HG03280 (cell line): Measurements from ENCODE around the gene ANTXR2.
"Not testable (repeated sequence)": the region's sequence is repeated elsewhere in the genome, so short reads cannot be mapped to it uniquely, and the experiment has no call there.

Experiments used
- ATAC-seq: cut with Tn5 transposase; IDR thresholded peaks from one replicate; pipeline ENCODE4 v1.9.1; 2021; ENCODE audit warnings: mild to moderate bottlenecking, moderate library complexity; ENCODE audit not compliant: unreplicated experiment

The ANTXR2 gene

DNA sequence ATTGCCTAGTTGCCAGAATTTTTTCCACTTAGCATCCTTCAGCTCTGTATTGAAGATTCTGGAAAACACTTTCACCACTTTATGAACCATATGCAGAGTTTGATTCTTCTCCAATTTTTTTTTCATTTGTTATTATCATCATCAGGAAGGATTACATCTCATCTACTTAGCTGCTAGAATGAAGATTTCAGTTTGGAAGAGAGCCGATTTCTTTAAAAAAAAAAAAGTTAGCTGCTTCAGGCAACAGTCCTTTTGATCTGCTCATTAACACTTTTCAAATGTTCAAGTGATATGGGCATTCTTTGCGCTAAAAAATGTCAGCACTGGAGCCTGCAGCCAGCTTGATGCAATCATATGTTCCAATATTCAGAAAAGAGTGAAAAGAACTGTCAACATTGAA, 76.2 kb downstream of the ANTXR2 start:
- no peak for ATAC-seq

DNA sequence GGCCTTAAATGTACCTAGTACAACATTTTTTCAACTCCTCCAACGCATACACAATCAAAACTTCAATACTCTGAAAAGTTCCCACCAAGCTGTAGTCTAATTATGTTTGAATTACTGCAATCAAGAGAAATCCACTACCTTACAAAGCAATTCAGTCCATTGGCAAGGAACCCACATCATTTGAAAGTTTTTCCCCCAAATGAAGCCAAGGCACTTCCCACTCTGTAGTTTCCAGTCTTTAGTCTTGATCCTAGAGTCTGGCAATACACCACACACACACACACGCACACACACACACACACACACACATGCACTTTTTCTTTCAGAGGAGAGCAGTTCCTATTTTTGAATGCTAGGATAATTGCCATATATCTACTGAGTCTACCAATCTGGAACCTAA, 79.6 kb downstream of the ANTXR2 start:
- no peak for ATAC-seq

DNA sequence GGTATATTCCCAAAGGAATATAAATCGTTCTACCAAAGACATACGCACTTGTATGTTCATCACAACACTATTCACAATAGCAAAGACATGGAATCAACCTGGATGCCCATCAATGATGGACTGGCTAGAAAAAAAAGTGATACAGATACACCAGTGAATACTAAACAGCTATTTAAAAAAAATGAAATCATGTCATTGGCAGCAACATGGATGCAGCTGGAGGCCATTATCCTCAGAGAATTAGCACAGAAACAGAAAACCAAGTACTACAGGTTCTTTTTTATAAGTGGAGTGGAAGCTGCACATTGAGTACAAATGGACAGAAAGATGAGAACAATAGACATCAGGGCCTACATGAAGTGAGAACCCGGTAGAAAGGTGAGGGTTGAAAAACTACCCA, 81.4 kb downstream of the ANTXR2 start:
- ATAC-seq = no peak

DNA sequence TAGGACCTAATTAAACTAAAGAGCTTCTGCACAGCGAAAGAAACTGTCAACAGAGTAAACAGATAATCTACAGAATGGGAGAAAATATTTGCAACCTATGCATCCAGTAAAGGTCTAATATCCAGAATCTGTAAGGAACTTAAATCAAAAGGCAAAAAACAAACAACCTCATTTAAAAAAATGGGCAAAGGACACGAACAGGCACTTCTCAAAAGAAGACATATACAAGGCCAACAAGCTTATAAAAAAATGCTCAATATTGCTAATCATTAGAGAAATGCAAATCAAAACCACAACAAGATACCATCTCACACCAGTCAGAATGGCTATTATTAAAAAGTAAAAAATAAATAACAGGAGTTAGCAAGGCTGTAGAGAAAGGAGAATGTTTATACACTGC, 81.9 kb downstream of the ANTXR2 start:
- ATAC-seq = not testable (repeated sequence)

DNA sequence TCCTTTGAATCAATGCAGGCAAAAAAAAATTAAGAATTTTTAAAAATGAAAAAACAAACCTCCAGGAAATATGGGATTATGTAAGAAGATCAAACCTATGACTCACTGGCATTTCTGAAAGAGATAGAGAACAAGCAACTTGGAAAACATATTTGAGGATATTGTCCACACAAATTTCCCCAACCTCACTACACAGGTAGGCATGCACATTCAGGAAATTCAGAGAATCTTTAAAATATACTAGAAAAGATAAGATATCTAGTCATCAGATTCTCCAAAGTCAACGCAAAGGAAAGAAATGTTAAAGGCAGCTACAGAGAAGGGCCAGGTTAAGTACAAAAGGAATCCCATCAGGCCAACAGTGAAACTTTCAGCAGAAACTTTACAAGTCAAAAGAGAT, 85.6 kb downstream of the ANTXR2 start:
- ATAC-seq = no peak

DNA sequence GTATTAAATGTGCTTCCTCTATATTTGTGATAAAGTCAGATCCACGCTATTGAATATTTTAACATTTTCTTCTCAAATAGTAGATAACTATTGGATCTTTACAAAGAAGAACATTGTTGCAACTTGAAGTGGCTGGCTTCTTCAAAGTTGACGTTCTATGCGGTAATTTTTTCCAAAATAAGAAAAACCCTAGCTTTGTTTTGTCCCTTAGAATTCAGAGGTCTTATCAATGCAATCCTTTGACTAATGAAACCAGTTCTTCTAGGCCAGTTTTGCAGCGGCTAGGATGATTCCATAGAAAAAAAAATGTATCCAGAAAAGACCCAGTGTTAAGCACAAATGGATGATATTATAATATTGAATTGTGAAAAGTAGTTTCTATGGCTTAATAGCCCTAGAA, 89.6 kb downstream of the ANTXR2 start:
- ATAC-seq = no peak

DNA sequence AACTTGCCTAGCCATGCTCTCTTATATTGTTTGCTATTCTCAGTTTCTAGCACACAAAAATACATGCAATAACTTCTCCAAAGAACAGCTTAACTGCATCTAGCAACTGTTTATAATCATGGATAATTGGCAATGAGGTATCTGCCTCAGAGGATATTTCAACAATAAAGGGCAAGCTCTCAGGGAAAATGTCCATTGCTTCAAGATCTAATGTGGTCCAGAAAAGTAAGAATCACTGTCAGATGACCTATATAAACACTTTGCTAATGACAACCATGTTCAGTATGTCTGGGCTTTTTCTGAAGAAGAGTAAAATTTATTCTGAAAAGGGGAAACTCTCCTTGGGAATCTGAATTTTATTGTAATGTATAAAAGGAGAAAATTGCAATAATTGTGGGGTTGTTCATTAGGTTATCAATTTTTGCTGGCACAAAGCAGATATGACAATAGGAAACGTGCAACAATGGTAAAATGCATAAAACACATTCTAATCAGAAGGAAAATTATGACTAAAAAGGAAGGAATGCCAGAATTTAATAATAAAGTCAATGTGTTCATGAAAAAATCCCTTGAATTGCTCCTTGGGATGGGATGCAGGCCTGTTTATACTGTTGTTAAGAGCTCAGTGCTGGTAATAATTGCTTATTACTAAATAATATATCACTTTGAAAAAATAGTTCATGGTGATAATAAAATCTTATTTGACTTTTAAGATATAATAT, 90.3 kb downstream of the ANTXR2 start:
- ATAC-seq = no peak

DNA sequence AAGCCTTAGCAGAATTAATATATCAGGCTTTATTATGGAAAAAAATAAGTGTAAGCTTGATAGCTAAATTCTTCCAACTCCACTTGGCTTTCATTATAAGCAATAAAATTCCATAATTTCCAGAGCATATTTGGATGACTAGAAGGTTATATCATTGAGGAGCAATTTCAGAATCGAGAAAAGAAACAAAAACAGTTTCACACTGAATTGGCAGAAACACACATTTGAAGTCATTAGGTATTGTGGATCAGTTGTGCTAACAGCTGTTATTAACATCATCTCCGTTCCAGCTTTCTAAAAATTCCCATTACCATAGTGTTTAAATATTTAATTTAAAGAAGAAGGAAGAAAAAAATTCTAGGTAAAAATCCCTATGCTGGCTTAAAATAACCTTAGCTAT, 92.6 kb downstream of the ANTXR2 start:
- no peak for ATAC-seq

DNA sequence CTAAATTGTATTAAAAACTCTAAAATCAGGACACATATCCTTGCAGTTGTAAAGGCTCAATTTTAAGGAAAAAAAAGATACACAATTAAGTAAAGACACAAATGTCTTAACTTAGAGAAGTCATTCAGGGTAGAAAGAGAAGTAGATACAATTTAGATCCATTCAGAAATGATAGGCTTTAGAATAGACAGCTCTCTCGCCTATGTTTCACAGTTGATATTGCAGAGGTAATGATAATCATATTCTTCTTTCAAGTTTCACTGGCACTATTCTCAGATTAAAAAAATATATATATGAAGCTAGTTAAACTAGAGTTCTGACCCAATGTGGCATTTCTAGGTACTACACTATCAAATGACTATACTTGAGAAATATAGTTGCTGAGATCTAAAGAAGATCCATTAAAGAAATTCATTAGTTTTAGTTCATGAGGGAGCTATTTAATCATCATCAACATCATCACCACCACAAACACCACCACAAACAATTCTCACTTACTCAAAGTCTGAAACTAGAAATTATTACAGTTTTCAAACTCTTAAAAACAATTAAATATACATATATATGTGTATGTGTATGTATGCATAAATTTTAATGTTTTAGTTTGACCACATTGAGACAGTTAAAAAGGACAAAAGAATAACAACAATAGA, 93.1 kb downstream of the ANTXR2 start:
- no peak for ATAC-seq

DNA sequence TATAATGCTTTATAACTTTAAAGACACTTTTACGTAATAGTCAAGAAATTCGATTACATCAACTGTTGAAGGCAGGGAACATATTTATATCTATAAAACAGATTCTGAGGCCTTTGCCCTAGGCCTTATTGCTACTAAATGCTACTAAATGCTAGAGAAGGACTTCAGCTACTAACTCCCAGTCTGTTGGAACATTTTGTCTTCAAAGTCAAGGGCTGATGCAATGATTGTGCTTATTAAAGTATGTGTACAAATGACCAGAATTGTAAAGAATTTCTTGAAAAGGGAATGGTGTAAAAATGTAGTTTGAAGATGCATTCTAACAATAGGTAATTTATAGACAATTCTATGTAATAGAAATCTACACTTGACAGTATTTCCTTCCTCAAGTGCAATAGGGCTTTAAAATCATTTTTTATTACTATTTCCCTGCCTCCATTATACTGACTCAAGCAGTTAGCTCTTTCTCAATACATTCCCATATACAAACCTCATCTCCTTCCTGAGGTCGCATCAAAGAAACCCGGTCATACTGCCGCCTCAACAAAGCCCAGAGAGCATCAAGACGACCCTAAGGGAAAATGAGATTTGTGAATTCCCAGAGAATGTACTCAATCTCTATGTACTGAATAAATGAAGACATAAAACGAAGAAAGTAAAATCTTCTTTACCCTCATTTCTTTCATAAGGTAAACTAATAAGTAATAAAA, 95.7 kb downstream of the ANTXR2 start:
- ATAC-seq = no peak

DNA sequence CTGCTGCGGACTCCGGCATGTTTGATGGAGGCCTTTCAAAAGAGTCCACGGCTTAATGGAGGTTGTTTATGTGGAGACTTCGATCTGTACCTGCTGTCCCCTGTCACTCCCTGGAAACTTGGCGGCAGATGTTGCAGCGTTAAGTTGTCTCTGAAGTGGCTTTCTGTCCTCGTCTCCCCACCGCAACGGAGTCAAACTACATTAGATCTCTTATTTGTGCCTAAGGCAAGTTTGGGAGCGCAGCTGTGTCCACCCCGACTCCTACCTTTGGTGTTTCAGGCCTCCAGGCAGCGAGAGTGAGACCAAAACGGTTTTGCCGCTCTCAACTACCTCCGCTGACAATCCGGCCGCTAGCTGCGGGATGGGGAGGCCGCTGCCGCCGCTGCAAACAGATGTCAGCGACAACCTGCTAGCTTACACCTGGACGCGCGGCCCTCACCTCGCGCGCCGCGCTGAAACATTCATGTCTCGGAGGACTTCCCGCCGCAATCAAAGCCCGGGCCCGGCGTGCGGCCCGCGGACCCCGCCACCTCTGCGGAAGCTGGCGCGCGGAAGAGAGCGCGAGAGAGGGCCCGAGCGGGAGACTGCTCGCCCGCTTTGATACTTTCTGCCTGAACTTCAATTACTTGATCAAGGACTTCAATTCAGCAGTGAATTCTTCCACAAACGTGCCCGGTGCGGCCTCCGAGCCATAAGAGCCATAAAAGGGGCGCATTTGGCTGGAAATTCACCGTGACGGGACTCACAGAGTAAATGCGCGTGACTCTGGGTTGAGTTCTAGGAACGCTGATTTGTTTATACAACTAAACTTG, 108.4 kb downstream of the ANTXR2 start:
- no peak for ATAC-seq

DNA sequence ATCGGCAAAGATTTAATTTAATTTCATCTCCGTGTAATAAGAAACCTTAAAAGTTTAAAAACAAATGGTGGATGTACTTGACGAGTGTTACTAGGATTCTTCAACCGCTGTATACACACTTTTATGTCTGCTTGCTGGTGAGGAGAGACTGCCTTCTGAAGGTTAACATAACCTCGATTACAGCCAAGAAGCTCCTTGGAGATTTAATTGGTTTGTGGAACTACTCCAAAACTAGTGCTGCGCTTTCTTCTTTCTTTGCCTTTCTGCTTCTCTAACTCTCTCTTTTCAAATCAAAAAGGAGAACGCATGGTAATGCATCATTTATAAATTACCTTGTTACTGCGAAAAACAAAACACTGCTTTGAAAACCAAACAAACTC, 109.0 kb downstream of the ANTXR2 start:
- no peak for ATAC-seq

DNA sequence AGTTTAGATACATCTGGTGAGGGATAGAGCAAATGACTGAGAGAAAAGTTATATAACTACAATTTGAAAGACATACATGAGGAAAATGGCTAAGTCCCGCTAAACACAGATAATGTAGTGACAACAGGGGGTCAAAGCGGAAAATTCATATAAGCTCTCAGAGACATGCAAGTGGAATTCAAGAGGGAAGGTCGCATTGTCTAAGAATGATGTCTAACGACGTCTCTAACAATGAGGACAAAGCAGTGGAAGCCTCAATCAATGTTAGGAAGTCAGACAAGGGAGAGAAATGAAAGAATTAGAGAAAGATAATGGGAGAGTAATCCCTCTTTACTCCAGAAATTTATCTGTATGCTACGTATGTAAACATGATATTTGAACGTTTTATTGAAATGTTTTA, 113.4 kb downstream of the ANTXR2 start:
- ATAC-seq = no peak

DNA sequence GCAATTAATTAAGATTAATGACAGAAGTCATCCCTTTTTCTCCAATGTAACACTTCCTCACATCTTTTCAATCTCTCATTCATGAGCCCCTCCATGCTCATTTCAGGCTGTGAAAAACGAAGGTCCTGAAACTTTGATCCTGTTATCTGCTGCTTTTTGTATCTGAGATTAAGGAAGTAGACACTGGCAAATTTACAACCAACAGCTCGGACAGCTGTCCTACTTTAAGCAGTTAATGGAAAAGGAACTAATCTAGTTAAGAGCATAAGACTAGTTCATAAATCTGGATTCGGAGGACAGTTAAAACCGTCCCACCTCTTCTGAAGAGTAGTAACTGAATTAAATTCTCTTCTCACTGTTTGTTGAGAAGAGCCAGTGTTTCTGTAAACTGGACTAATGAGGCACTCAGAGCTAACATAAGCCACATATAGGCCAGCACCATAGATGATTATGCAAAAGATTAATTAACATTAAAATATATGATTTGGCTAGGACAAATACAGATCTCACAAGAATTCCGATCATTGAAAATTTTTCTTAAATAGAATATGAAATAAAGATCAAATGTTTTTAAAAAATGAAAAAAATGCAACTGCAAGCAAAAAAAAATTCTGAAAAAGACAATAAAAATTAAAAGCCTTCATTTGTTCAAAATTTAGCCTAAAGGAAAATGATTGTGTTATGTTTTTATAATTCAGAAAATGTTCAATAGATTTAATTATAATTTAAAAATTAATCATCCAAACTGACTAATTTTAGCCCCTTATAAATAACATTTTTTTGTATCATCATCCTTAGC, 114.4 kb downstream of the ANTXR2 start:
- ATAC-seq = no peak

DNA sequence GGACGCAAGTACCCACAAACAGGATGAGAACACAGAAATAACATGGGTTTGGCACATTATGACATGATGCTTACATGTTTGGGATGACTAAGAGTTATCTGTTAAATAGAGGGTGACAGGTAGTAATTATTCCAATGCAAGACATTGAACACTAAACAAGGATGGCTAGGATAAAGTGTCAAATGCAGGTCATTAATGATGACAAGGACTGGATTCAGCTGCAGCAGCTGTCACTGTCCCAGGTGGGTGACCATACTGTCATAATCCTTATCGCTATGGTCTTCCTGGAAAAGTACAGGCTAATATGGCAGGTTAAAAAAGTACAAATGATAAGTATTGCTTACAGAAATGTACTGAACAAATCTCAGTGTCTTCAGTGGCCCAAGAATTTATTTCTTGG, 123.9 kb downstream of the ANTXR2 start:
- ATAC-seq = no peak

DNA sequence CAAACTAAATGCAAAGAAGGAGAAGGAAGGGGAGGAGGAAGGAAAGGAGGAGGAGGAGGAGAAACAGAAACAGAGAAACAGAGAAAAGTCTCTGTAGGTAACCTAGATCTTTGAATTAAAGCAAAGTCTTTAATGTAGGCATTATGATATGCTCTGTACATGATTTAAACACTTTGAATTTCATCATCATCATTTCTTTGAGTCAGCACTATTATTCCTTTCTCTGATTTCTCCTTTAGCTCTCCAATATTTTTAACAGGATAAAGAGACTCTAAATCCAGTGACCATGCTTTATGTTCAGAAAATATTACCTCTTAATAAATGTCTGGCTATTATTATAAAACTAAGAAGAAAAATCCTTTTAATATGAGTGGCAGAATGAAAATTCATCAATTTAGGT, 124.3 kb downstream of the ANTXR2 start:
- no peak for ATAC-seq

DNA sequence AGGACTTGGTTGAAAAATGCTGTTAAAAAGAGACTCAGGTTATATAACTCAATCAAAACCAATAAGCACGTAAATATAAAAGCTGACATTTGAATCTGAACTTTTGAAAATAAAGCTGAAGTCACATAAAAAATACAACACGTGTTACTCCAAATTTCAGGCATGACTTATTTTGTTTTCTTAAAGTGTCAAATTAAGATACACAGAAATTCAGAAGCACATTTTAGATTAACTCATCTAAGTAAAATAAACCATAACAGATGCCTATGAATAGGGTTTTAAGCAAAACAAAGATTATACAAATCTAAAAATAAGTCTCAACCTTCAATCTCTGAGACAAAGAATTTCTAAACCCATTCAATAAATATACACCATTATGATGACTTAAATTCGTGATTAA, 124.8 kb downstream of the ANTXR2 start:
- no peak for ATAC-seq

DNA sequence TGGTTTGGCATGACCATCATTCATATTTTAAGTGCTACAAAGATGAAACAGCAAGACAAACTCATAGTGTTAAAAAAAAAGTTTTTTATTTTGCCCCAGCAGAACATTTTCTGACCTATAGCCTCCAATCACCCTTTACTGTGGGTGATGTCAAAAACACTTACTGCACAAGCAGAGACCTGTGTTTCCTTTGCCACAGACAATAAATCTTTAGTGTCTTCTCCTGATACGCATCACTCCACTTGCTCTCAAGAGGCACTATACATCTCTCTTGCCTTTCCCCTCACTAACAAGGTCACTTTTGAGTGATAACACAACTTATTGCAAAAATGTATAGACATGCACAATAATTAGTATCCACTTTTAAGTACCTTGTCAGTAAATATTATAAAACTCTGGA, 125.6 kb downstream of the ANTXR2 start:
- ATAC-seq = no peak

DNA sequence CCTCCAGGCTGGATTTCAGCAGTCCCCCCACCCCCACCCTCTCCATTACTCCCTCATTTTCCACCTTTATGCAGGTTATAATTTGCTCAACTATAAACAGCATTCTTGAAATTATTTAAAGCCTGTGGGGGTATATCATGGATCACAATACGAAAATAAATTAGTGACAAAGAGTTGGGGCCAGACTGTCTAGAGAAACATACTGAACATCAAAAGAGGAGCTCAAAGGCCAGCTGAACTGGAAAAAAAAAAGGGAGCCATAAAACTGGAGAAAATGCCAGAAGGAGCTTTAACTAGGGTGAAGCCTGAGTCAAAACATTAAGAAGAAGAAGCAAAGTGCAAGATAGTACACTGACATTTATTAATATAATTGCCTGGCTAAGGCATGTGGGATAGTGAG, 137.8 kb downstream of the ANTXR2 start:
- ATAC-seq = no peak

DNA sequence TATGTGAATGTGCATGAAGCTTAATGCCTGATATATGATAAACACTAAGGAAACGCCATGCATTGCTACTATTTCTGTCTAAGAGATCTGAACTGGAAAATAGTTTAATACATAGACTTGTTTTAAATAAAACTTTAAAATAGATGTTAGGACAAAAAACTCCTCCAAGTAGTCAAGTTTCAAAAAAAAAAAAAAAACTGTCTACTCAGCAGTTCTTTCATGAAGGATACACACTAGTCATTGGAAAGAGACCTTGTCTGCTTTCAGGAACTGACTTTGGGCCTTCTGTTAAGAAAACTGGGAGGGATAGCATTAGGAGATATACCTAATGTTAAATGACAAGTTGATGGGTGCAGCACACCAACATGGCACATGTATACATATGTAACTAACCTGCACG, 138.4 kb downstream of the ANTXR2 start:
- ATAC-seq = no peak

DNA sequence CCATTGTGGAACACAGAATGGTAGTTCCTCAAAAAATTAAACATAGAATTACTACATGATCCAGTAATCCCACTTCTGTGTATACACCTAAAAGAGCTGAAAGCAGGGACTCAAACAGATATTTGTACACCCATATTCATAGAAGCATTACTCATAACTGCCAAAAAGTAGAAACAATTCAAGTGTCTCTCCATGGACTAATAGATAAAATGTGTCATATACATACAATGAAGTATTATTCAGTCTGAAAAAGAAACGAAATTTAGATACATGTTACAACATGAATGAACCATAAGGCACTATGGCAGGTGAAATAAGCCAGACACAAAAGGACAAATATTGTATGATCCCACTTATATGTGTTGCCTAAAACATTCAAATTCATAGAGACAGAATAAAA, 145.1 kb downstream of the ANTXR2 start:
- no peak for ATAC-seq
